ENCODE measurements around the gene ELL2.

DNA sequence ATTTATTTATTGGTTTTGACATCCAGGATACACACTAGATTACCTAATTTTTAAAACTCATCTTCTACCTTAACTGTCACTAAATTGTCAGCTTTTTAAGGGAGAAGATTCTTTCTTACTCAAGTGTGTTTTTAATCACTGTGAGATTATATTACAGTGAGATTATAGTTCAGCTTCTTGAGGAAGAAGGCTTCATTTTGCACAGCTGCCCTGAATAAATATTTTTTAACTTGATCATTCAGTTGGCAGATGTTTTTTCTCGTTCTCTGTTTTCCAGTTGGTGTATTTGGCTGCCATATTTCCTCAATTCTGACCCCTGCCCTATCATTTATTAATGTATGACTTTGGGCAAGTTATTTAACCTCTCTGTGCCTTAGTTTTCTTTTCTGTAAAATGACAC, 15.0 kb upstream of the ELL2 start:
- TF ChIP-seq, protein P1, sequence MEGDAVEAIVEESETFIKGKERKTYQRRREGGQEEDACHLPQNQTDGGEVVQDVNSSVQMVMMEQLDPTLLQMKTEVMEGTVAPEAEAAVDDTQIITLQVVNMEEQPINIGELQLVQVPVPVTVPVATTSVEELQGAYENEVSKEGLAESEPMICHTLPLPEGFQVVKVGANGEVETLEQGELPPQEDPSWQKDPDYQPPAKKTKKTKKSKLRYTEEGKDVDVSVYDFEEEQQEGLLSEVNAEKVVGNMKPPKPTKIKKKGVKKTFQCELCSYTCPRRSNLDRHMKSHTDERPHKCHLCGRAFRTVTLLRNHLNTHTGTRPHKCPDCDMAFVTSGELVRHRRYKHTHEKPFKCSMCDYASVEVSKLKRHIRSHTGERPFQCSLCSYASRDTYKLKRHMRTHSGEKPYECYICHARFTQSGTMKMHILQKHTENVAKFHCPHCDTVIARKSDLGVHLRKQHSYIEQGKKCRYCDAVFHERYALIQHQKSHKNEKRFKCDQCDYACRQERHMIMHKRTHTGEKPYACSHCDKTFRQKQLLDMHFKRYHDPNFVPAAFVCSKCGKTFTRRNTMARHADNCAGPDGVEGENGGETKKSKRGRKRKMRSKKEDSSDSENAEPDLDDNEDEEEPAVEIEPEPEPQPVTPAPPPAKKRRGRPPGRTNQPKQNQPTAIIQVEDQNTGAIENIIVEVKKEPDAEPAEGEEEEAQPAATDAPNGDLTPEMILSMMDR (IDR thresholded peaks at IDR 0.05): no peak
- TF ChIP-seq EZH2phosphoT487 (IDR thresholded peaks at IDR 0.05): no peak

All from neural progenitor cell (in vitro differentiated cells).